Psoas muscle (tissue), 8 donors: ENCODE data around the gene ISX. TPM values are rescaled to one million over a fixed set of nuclear protein-coding genes. Genes with fewer than 3 reads are reported as not detected.
"Not testable (repeated sequence)": the region's sequence is repeated elsewhere in the genome, so short reads cannot be mapped to it uniquely, and the experiment has no call there.

Experiments used
- ATAC-seq, 4 donors: fragments of 200-7000 bp; cut with Tn5 transposase; one replicate each; pipeline ENCODE4 v1.9.1; 2020; ENCODE audit warnings: moderate library complexity in 3 of 4, mild to moderate bottlenecking in 2 of 4
- DNase-seq, 2 donors: peaks; one replicate each; pipeline ENCODE4 v3.0.0-alpha.2; 2020
- H3K27ac ChIP-seq: fragments of 200-600 bp; one replicate; pipeline ENCODE4 v1.8.0; 2022
- H3K27me3 ChIP-seq, 3 donors: fragments of 200-600 bp in 1 of 3; one replicate each; pipeline versions ENCODE4 v1.6.1 to v1.8.0; 2013 to 2022; ENCODE audit warnings: low read length in 2 of 3, mild to moderate bottlenecking in 2 of 3, moderate library complexity in 1 of 3; ENCODE audit not compliant: insufficient read depth in 3 of 3
- H3K36me3 ChIP-seq, 2 donors: fragments of 200-600 bp in 1 of 2; one replicate each; pipeline versions ENCODE4 v1.6.1 to v1.8.0; 2013 to 2022; ENCODE audit warnings: low read depth in 1 of 2, mild to moderate bottlenecking in 1 of 2, moderate library complexity in 1 of 2; ENCODE audit not compliant: insufficient read depth in 1 of 2
- H3K4me1 ChIP-seq: fragments of 200-600 bp; one replicate; pipeline ENCODE4 v1.8.0; 2022
- H3K4me3 ChIP-seq: fragments of 200-600 bp; one replicate; pipeline ENCODE4 v1.8.0; 2022; ENCODE audit warnings: mild to moderate bottlenecking
- H3K9me3 ChIP-seq: fragments of 200-600 bp; one replicate; pipeline ENCODE4 v1.8.0; 2022
- CTCF ChIP-seq: fragments of 200-600 bp; IDR thresholded peaks from one replicate; pipeline ENCODE4 v1.8.0; 2022; ENCODE audit warnings: antibody characterized with exemption
- WGBS, 3 donors: extraction: QIAGEN DNeasy Blood & Tissue Kit; methylation state at CpG; one replicate each; pipeline versions ENCODE4 v1.1.6 to v1.1.7; 2013; 5-methylcytosine and 5-hydroxymethylcytosine counted together
- intact Hi-C, 2 donors: fragments of 100-400 bp; cut with DNase I; formaldehyde crosslinking; loops; one replicate each; pipeline versions ENCODE4 v1.11.0 to v1.14.2; 2022
- polyA plus RNA-seq, 3 donors: library from polyadenylated mRNA; stranded (reverse); fragments of 200-250 nt; gene quantifications; one replicate each; pipeline ENCODE4 v1.2.3, GENCODE V29; 2013
- total RNA-seq, 4 donors: library from RNA; stranded (reverse); fragmentation: NEBNext Ultra II Directional in 2 of 4; extraction: Animal tissue kit (Norgen Biotek cat#: 25700) in 2 of 4; gene quantifications; one replicate each; pipeline versions ENCODE4 v1.2.1 to v1.2.4, GENCODE V29; 2021 to 2023
- donor health status: healthy with polysubstance abuse.
- donor health status: DM: no; HTN: no; CAD: no; lungs with moderate emphysema.
- donor health status: Bipolar disorder and iron deficiency.
- donor health status: healthy.
- donor health status: DM: yes; HTN: yes; CAD: no.
- donor health status: DM: no; HTN: no; CAD: no.
- donor health status: DM: no; HTN: no; CAD: no.
- donor health status: DM: yes; HTN: yes; CAD: no.

ISX gene
- total and polyA plus RNA-seq, 7 donors = 0.01 TPM; not detected in 6

- TF ChIP-seq CTCF = no peak
- ATAC-seq = no peak
- H3K27me3 ChIP-seq = peaks cover 0 to 6% (median 0%) of the 10 kb centered on the region in 3 donors
- intact Hi-C loops = loop anchor here in 1 of 2 donors (10.0 kb wide), 2 partner anchors 607 to 1717 kb away; no protein-coding TSS in a partner anchor
- WGBS, 3 donors = 85 to 89% (median 87%) methylated on average over 5 of the region's 5 CpGs
- no peak overlapping the region for H3K4me3 ChIP-seq
- no peak for DNase-seq
- H3K4me1 ChIP-seq = no peaks in the 10 kb centered on the region
- H3K27ac ChIP-seq = no peak overlapping the region
- no peaks in the 10 kb centered on the region for H3K36me3 ChIP-seq
- H3K9me3 ChIP-seq = no peaks in the 10 kb centered on the region
Observed at GRCh38 chr22:35022291-35022690, 43.7 kb upstream of the ISX start.

GRCh38 chr22:35023692-35024363, 42.1 kb upstream of the ISX start:
- intact Hi-C loops = loop anchor here in 1 of 2 donors (10.0 kb wide), 2 partner anchors 609 to 1719 kb away; no protein-coding TSS in a partner anchor
- peaks cover 0 to 6% (median 0%) of the 10 kb centered on the region in 3 donors for H3K27me3 ChIP-seq
- WGBS, 3 donors = 19 to 22% (median 21%) methylated on average over 25 of the region's 25 CpGs
- TF ChIP-seq CTCF = peak; percentile 65
- ATAC-seq (no peak), DNase-seq (peak; percentile 41 to 66)
- H3K9me3 ChIP-seq = no peaks in the 10 kb centered on the region
- H3K4me3 ChIP-seq = no peak overlapping the region
- H3K27ac ChIP-seq = no peak overlapping the region
- no peaks in the 10 kb centered on the region for H3K4me1 ChIP-seq
- no peaks in the 10 kb centered on the region for H3K36me3 ChIP-seq

- WGBS, 3 donors = 24 to 28% (median 26%) methylated on average over 15 to 16 of the region's 16 CpGs
- Histone ChIP-seq H3K9me3 (no peaks in the 10 kb centered on the region), H3K27ac (no peak overlapping the region), H3K4me3 (no peak overlapping the region), H3K27me3 (peaks cover 0 to 6% (median 0%) of the 10 kb centered on the region in 3 donors), H3K36me3 (no peaks in the 10 kb centered on the region), H3K4me1 (no peaks in the 10 kb centered on the region)
- intact Hi-C loops = loop anchor here in 1 of 2 donors (10.0 kb wide), 2 partner anchors 610 to 1720 kb away; no protein-coding TSS in a partner anchor
- no peak for DNase-seq
- ATAC-seq = no peak
- TF ChIP-seq CTCF = no peak
Observed at GRCh38 chr22:35024364-35024692, 41.6 kb upstream of the ISX start.

- H3K27ac ChIP-seq, intact Hi-C loops, DNase-seq, H3K4me1 ChIP-seq, H3K4me3 ChIP-seq, H3K9me3 ChIP-seq, H3K27me3 ChIP-seq, ATAC-seq, H3K36me3 ChIP-seq: not testable (repeated sequence)
- WGBS, 3 donors = 73 to 87% (median 75%) methylated on average over 4 to 5 of the region's 5 CpGs
Observed at GRCh38 chr22:35030112-35030511, 35.8 kb upstream of the ISX start.

GRCh38 chr22:35032571-35032970, 33.4 kb upstream of the ISX start:
- H3K27me3 ChIP-seq = peaks cover 0 to 4% (median 0%) of the 10 kb centered on the region in 3 donors
- DNase-seq (no peak), ATAC-seq (no peak)
- no peaks in the 10 kb centered on the region for H3K4me1 ChIP-seq
- no peak for TF ChIP-seq CTCF
- no peak overlapping the region for H3K4me3 ChIP-seq
- 47 to 64% (median 56%) methylated on average over 3 of the region's 3 CpGs for WGBS, 3 donors
- no peaks in the 10 kb centered on the region for H3K9me3 ChIP-seq
- no peaks in the 10 kb centered on the region for H3K36me3 ChIP-seq
- H3K27ac ChIP-seq = no peak overlapping the region
- intact Hi-C loops = no loop called here
